ENCODE results near the gene ABTB2.

The ABTB2 gene

GRCh38 chr11:34161812-34162492 is 195.9 kb downstream of the ABTB2 start:
- DNase-seq = no peak

GRCh38 chr11:34161361-34161760 is 196.4 kb downstream of the ABTB2 start:
- DNase-seq = no peak

GRCh38 chr11:34160791-34161190 is 197.0 kb downstream of the ABTB2 start:
- no peak for DNase-seq

GRCh38 chr11:34160049-34160721 is 197.6 kb downstream of the ABTB2 start:
- DNase-seq = peak; percentile 6 to 39

GRCh38 chr11:34158661-34159060 is 199.1 kb downstream of the ABTB2 start:
- DNase-seq = no peak

- DNase-seq = no peak
Observed at GRCh38 chr11:34157163-34157562, 200.6 kb downstream of the ABTB2 start.

GRCh38 chr11:34155757-34156062 is 202.1 kb downstream of the ABTB2 start:
- DNase-seq = no peak

- no peak for DNase-seq
Observed at GRCh38 chr11:34155057-34155756, 202.6 kb downstream of the ABTB2 start.

- DNase-seq = no peak
Observed at GRCh38 chr11:34154059-34154875, 203.5 kb downstream of the ABTB2 start.

GRCh38 chr11:34151916-34152845 is 205.6 kb downstream of the ABTB2 start:
- no peak for DNase-seq

- DNase-seq = no peak
Observed at GRCh38 chr11:34151166-34151565, 206.6 kb downstream of the ABTB2 start.

GRCh38 chr11:34150494-34151151 is 207.2 kb downstream of the ABTB2 start:
- no peak for DNase-seq

GRCh38 chr11:34149786-34150185 is 208.0 kb downstream of the ABTB2 start:
- no peak for DNase-seq

- no peak for DNase-seq
Observed at GRCh38 chr11:34149274-34149673, 208.5 kb downstream of the ABTB2 start.

GRCh38 chr11:34148504-34149165 is 209.2 kb downstream of the ABTB2 start:
- no peak for DNase-seq

GRCh38 chr11:34147581-34147980 is 210.2 kb downstream of the ABTB2 start:
- DNase-seq = no peak

GRCh38 chr11:34146866-34147265 is 210.9 kb downstream of the ABTB2 start:
- DNase-seq = no peak

GRCh38 chr11:34146411-34146810 is 211.4 kb downstream of the ABTB2 start:
- no peak for DNase-seq

GRCh38 chr11:34145847-34146381 is 211.9 kb downstream of the ABTB2 start:
- DNase-seq = no peak

- DNase-seq = no peak
Observed at GRCh38 chr11:34145073-34145472, 212.7 kb downstream of the ABTB2 start.

GRCh38 chr11:34143048-34143447 is 214.8 kb downstream of the ABTB2 start:
- DNase-seq = no peak

All from NCI-H2081 (cell line).